Measurements from ENCODE around the gene FOS. TPM values are rescaled to one million over a fixed set of nuclear protein-coding genes. Genes with fewer than 3 reads are reported as not detected.
A peak's percentile ranks its signal among the peaks of the same experiment; 100 is the strongest.

FOS gene
- total RNA-seq, 1 experiment from 2014 or later = 78.3 TPM

GRCh38 chr14:75268633-75269550 is 9.7 kb upstream of the FOS start:
- in situ Hi-C loops (cut with HindIII; ENCODE audit: low pct_unique_long_range_greater_than_20kb, low sequenced_read_pairs) = no loop called here
- no peak for DNase-seq (ENCODE audit: low read depth, low spot score)

GRCh38 chr14:75271514-75271913 is 7.1 kb upstream of the FOS start:
- in situ Hi-C loops (cut with HindIII; ENCODE audit: low pct_unique_long_range_greater_than_20kb, low sequenced_read_pairs) = no loop called here
- DNase-seq (ENCODE audit: low read depth, low spot score) = no peak

- no peak for DNase-seq (ENCODE audit: low read depth, low spot score)
- in situ Hi-C loops (cut with HindIII; ENCODE audit: low pct_unique_long_range_greater_than_20kb, low sequenced_read_pairs) = no loop called here
Measured at GRCh38 chr14:75273272-75274049, 5.2 kb upstream of the FOS start.

- in situ Hi-C loops (cut with HindIII; ENCODE audit: low pct_unique_long_range_greater_than_20kb, low sequenced_read_pairs) = no loop called here
- peak; percentile 74 for DNase-seq (ENCODE audit: low read depth, low spot score)
Measured at GRCh38 chr14:75274050-75274898, 4.4 kb upstream of the FOS start.

GRCh38 chr14:75274899-75275569 is 3.6 kb upstream of the FOS start:
- no peak for DNase-seq (ENCODE audit: low read depth, low spot score)
- in situ Hi-C loops (cut with HindIII; ENCODE audit: low pct_unique_long_range_greater_than_20kb, low sequenced_read_pairs) = no loop called here

- in situ Hi-C loops (cut with HindIII; ENCODE audit: low pct_unique_long_range_greater_than_20kb, low sequenced_read_pairs) = no loop called here
Measured at GRCh38 chr14:75275598-75275997, 3.0 kb upstream of the FOS start.

GRCh38 chr14:75277008-75277814 is 1.4 kb upstream of the FOS start:
- DNase-seq (ENCODE audit: low read depth, low spot score) = peak; percentile 72
- in situ Hi-C loops (cut with HindIII; ENCODE audit: low pct_unique_long_range_greater_than_20kb, low sequenced_read_pairs) = no loop called here

More at GRCh38 chr14:75275598-75275997, 3.0 kb upstream of the FOS start:
- no peak for DNase-seq (ENCODE audit: low read depth, low spot score)

- in situ Hi-C loops (cut with HindIII; ENCODE audit: low pct_unique_long_range_greater_than_20kb, low sequenced_read_pairs) = no loop called here
- no peak for DNase-seq (ENCODE audit: low read depth, low spot score)
Measured at GRCh38 chr14:75277815-75278421, 710 bp upstream of the FOS start.

GRCh38 chr14:75279153-75279762 is 630 bp downstream of the FOS start:
- in situ Hi-C loops (cut with HindIII; ENCODE audit: low pct_unique_long_range_greater_than_20kb, low sequenced_read_pairs) = no loop called here
- peak; percentile 89 for DNase-seq (ENCODE audit: low read depth, low spot score)

- in situ Hi-C loops (cut with HindIII; ENCODE audit: low pct_unique_long_range_greater_than_20kb, low sequenced_read_pairs) = no loop called here
- peak; percentile 33 for DNase-seq (ENCODE audit: low read depth, low spot score)
Measured at GRCh38 chr14:75279763-75280290, 1.2 kb downstream of the FOS start.

- DNase-seq (ENCODE audit: low read depth, low spot score) = no peak
- in situ Hi-C loops (cut with HindIII; ENCODE audit: low pct_unique_long_range_greater_than_20kb, low sequenced_read_pairs) = no loop called here
Measured at GRCh38 chr14:75280291-75280830, 1.7 kb downstream of the FOS start.

GRCh38 chr14:75280831-75281653 is 2.4 kb downstream of the FOS start:
- peak; percentile 47 for DNase-seq (ENCODE audit: low read depth, low spot score)
- in situ Hi-C loops (cut with HindIII; ENCODE audit: low pct_unique_long_range_greater_than_20kb, low sequenced_read_pairs) = no loop called here

GRCh38 chr14:75281654-75282019 is 3.0 kb downstream of the FOS start:
- in situ Hi-C loops (cut with HindIII; ENCODE audit: low pct_unique_long_range_greater_than_20kb, low sequenced_read_pairs) = no loop called here
- DNase-seq (ENCODE audit: low read depth, low spot score) = no peak

- DNase-seq (ENCODE audit: low read depth, low spot score) = no peak
- in situ Hi-C loops (cut with HindIII; ENCODE audit: low pct_unique_long_range_greater_than_20kb, low sequenced_read_pairs) = no loop called here
Measured at GRCh38 chr14:75282170-75282554, 3.5 kb downstream of the FOS start.

Measured in SK-MEL-5 (cell line).